ENCODE data around the gene GEMIN5.

The GEMIN5 gene

GRCh38 chr5:154849791-154850201 lies 88.2 kb downstream of the GEMIN5 start:
- DNase-seq (ENCODE audit: low spot score) (no peak), FAIRE-seq (no peak)

DNA sequence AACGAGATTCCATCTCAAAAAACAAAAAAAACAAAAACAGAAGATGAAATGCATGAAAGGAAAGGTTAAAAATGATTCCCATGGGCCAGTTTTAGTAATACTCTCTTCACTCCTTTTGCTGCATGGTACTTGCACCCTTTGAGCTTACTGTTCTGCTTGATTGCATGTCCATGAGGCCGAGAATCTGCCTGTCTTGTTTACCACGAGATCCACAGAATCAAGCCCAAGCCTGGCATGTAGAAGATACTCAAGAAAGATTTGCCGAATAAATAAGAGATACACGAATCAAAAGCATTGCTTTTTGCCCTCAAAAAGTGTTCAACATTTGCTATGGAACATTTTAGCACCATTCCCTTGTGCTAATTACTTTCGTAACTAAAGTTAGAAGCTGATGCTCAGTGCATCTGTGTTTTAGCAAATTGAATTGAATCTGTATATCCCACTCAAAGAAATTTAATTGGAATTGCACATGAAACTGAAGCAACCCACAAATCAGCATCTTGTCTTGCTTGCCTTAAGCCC lies 88.7 kb downstream of the GEMIN5 start:
- no peak for DNase-seq (ENCODE audit: low spot score)
- no peak for FAIRE-seq

DNA sequence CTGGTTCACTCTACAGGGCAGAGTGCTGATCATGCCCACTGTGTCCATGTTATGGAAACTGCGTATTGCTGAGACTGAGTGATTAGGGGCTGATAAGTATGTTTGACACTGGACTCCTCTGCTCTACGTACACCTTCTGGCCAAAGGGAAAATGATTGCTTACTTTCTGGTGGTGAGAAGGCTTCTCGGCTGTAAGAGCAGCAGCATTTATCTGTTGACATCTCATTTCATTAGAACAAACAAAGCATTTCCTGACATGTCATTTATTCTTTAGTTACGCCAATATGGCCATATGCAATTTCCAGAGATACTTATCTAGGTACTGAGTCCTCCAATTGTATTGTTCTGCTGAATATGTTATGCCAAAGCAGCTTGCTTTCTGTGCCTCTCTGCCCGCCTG lies 93.2 kb downstream of the GEMIN5 start:
- FAIRE-seq = no peak
- no peak for DNase-seq (ENCODE audit: low spot score)

DNA sequence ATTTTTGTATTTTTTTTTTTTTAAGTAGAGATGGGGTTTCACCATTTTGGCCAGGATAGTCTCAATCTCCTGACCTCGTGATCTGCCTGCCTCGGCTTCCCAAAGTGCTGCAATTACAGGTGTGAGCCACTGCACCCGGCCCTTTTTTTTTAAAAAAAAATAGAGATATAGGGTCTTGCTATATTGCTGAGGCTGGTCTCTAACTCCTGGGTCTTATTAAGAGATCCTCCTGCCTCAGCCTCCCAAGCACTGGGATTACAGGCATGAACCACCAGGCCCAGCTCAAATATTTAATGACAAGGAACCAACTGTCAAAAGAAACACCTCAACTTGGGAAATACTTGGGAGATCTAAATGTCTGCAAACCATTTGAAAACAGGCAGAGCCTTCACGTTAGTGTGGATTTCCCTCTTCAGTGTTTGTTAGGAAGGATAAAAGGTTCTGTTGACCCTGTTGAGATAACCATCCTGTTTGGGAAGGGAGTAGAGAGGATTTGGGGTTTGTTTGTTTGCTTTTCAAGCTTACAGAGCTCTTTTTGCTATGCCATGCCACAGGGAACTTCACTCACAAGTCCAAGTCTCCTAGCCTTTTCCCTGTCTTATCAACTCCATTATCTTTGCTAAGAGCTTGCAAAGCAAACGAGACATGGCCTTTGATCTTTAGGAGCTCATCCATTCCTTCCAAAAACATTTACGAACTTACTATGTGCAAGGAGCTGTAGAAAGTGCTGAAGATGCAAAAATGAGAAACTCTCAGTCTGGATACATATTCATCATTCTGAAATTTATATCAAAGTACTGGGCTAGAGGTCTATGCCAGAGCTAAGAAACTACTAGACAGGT lies 95.1 kb downstream of the GEMIN5 start:
- FAIRE-seq (no peak), DNase-seq (ENCODE audit: low spot score) (no peak)

DNA sequence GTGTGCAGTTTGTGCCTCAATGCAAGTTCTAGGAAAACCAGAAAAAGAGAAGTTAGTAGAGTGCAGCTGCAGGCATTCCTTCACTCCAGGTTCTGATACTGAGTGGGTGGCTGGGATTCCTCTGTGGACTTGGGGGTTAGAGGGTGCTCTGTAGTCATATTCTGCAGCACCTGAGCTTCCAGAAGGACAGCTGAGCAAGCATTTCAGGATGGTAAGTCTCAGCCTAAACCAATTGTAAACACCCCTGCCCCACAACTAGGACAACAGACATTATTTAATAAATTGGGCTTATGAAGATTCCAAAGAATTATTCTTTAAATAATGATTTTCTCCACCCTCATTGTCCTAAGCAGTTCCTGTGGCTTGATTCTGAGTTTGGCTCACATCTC lies 96.7 kb downstream of the GEMIN5 start:
- FAIRE-seq (no peak), DNase-seq (ENCODE audit: low spot score) (no peak)

GRCh38 chr5:154840435-154841272 lies 97.4 kb downstream of the GEMIN5 start:
- no peak for DNase-seq (ENCODE audit: low spot score)
- FAIRE-seq = no peak

Measured in RCC 7860 (cell line).